ENCODE data around the gene LRRC9. TPM values are rescaled to one million over a fixed set of nuclear protein-coding genes. Genes with fewer than 3 reads are reported as not detected.

LRRC9 gene
- total RNA-seq, 4 donors from 2014 or later, result 0.22 TPM; not detected in 3

DNA sequence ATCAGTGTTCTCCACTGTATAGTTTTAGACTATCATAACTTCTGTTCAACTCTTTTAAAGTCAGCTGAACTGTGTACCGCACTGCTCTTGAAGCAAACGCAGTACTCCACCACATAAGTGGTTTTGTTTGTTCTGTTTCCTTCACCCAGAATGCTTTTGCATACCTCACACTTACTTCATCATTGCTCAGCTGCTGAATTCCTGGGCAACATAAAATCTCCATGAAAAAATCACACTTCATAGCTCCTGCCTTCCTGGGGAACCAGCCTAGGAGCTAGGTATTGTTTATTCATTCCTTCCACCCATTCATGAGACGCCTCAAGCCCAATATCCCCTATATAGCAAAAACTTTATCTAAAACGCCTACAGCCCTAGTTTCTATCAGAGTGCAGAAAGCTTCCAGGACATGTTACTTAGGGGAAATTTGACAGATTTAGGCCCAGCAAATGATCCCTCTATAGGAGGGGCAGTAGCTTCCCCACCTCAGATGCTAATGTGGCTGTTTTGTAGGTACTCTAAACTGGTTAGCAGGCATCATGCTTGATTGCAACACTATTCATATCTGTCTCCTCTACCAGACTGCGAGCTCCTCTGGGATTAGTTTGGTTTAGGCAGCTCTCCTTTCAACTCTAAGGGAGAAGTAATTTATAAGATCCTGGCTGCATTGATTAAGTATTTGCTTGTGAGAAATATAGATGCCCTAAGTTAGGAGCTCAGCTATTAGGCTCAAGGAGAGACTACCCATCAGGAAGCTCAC, 44.5 kb downstream of the LRRC9 start:
- ATAC-seq, result peak; percentile 13 to 43
- H3K9me3 ChIP-seq, result no peaks in the 10 kb centered on the region
- intact Hi-C loops (cut with DNase I; ENCODE audit: low total_unique reads), result loop anchor here (1.0 to 5.0 kb wide), 4 partner anchors 38 to 220 kb away; no protein-coding TSS in a partner anchor
- H3K36me3 ChIP-seq, result no peaks in the 10 kb centered on the region
- H3K27me3 ChIP-seq, result no peaks in the 10 kb centered on the region
- peak overlapping the region in 1 of 4 donors; percentile 73 for H3K27ac ChIP-seq
- in situ Hi-C loops (cut with MboI; ENCODE audit: low sequenced_read_pairs in 4 of 4), result loop anchor here (5.0 to 25.0 kb wide), 3 partner anchors 98 to 223 kb away; no protein-coding TSS in a partner anchor
- TF ChIP-seq POLR2A (IDR thresholded peaks at IDR 0.05), result no peak
- TF ChIP-seq, protein P1, sequence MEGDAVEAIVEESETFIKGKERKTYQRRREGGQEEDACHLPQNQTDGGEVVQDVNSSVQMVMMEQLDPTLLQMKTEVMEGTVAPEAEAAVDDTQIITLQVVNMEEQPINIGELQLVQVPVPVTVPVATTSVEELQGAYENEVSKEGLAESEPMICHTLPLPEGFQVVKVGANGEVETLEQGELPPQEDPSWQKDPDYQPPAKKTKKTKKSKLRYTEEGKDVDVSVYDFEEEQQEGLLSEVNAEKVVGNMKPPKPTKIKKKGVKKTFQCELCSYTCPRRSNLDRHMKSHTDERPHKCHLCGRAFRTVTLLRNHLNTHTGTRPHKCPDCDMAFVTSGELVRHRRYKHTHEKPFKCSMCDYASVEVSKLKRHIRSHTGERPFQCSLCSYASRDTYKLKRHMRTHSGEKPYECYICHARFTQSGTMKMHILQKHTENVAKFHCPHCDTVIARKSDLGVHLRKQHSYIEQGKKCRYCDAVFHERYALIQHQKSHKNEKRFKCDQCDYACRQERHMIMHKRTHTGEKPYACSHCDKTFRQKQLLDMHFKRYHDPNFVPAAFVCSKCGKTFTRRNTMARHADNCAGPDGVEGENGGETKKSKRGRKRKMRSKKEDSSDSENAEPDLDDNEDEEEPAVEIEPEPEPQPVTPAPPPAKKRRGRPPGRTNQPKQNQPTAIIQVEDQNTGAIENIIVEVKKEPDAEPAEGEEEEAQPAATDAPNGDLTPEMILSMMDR (IDR thresholded peaks at IDR 0.05 in 4 of 5, conservative IDR thresholded peaks at IDR 0.05 in 1 of 5), result no peak
- peaks cover 0 to 3% of the 10 kb centered on the region in 2 donors for H3K4me1 ChIP-seq
- H3K4me3 ChIP-seq, result peak overlapping the region in 1 of 4 donors; percentile 81
- no peak for DNase-seq

DNA sequence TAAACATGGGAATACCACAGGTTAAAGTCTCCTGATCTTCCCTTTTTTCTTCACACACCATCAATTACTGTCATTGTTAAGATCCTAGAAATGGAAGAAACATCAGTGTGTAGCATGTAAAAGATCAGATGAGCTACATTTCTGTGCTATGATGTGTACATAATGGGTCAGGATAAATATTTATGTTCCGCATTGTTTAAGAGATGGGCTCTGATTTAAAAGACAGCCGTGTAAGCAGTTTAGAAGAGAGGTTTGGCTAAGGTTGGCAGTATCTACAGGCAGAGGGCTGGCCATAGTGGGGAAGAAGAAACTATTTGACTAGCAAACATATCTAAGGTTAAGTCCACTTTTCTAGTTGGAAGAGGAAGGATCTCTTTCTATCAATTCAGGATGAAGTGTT, 49.4 kb downstream of the LRRC9 start:
- Histone ChIP-seq H3K27me3 (no peaks in the 10 kb centered on the region), H3K9me3 (no peaks in the 10 kb centered on the region), H3K4me1 (peaks cover 0 to 3% of the 10 kb centered on the region in 2 donors), H3K36me3 (no peaks in the 10 kb centered on the region), H3K4me3 (no peak overlapping the region), H3K27ac (no peak overlapping the region)
- DNase-seq (no peak), ATAC-seq (no peak)
- no peak for TF ChIP-seq POLR2A (IDR thresholded peaks at IDR 0.05)
- TF ChIP-seq, protein P1 (IDR thresholded peaks at IDR 0.05 in 4 of 5, conservative IDR thresholded peaks at IDR 0.05 in 1 of 5), result no peak
- in situ Hi-C loops (cut with MboI; ENCODE audit: low sequenced_read_pairs in 4 of 4), result loop anchor here (5.0 to 25.0 kb wide), 3 partner anchors 93 to 218 kb away; no protein-coding TSS in a partner anchor
- intact Hi-C loops (cut with DNase I; ENCODE audit: low total_unique reads), result loop anchor here (1.0 to 5.0 kb wide), 2 partner anchors 33 to 215 kb away; no protein-coding TSS in a partner anchor

DNA sequence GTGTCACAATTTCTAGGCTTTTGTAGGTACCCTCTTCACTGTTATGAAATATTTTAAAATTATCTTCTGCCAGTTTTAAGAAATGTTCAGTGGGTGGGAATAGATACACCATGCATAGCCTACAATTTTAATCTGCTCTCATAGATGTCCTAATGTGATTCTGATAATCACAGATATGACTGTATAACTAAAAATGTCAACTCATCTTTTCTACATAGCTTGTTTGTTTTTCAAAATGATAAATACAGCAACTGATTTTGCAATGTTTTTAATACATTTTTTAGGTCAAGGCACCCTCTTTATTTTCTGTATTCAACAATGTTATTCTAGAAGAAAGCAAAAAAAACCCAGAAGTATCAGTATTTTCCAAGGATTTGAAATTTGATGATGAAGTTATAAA, 61.6 kb downstream of the LRRC9 start:
- no peaks in the 10 kb centered on the region for H3K36me3 ChIP-seq
- in situ Hi-C loops (cut with MboI; ENCODE audit: low sequenced_read_pairs in 4 of 4) (no loop called here), intact Hi-C loops (cut with DNase I; ENCODE audit: low total_unique reads) (no loop called here)
- no peaks in the 10 kb centered on the region for H3K4me1 ChIP-seq
- TF ChIP-seq POLR2A (IDR thresholded peaks at IDR 0.05), result no peak
- TF ChIP-seq, protein P1 (IDR thresholded peaks at IDR 0.05 in 4 of 5, conservative IDR thresholded peaks at IDR 0.05 in 1 of 5), result no peak
- DNase-seq (no peak), ATAC-seq (no peak)
- no peaks in the 10 kb centered on the region for H3K27me3 ChIP-seq
- no peaks in the 10 kb centered on the region for H3K9me3 ChIP-seq
- no peak overlapping the region for H3K4me3 ChIP-seq
- H3K27ac ChIP-seq, result no peak overlapping the region

DNA sequence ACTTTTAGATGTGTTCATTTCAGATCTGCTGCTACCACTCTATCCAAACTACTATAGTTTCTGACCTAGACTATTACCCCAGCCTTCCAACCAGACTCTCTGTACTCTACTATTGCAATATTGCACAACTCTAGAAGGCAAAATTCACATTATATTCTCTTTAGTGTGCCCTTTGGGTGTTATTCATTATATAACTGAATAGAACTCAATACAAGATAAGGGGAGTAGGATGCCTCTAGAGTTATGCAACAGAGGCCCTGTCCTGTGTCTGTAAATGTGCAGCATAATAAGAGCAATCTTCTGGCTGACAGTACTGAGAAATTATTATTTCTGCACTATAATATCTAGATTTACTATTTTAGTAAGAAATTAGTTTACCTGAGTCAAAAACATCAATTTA, 63.1 kb downstream of the LRRC9 start:
- DNase-seq, result no peak
- ATAC-seq, result no peak
- Histone ChIP-seq H3K27me3 (no peaks in the 10 kb centered on the region), H3K4me1 (no peaks in the 10 kb centered on the region), H3K36me3 (no peaks in the 10 kb centered on the region), H3K9me3 (no peaks in the 10 kb centered on the region), H3K27ac (no peak overlapping the region), H3K4me3 (no peak overlapping the region)
- in situ Hi-C loops (cut with MboI; ENCODE audit: low sequenced_read_pairs in 4 of 4) (no loop called here), intact Hi-C loops (cut with DNase I; ENCODE audit: low total_unique reads) (no loop called here)
- TF ChIP-seq, protein P1 (IDR thresholded peaks at IDR 0.05 in 4 of 5, conservative IDR thresholded peaks at IDR 0.05 in 1 of 5), result no peak
- TF ChIP-seq POLR2A (IDR thresholded peaks at IDR 0.05), result no peak

Measured in gastrocnemius medialis (tissue), 4 donors.